Panc1 (cell line): ENCODE measurements around the gene RPS3.

ENCODE experiments used
- POLR2AphosphoS5 ChIP-seq: IDR thresholded peaks from 2 replicates; pipeline ENCODE4 v1.6.1; 2012; ENCODE audit warnings: mild to moderate bottlenecking, low read depth, low read length, moderate library complexity
- SIN3A ChIP-seq: IDR thresholded peaks from 2 replicates; pipeline ENCODE4 v1.6.1; 2012; ENCODE audit warnings: low read depth, mild to moderate bottlenecking, low read length, moderate library complexity, borderline replicate concordance; ENCODE audit not compliant: insufficient read depth
- TF ChIP-seq, protein P1 (sequence below): fragments of 450-650 bp; IDR thresholded peaks from 2 replicates; pipeline ENCODE4 v1.5.1; 2017; ENCODE audit warnings: mild to moderate bottlenecking
- TF ChIP-seq, protein P2 (sequence below), 2 experiments: IDR thresholded peaks; 2 replicates each; pipeline ENCODE4 v1.6.1; 2011 to 2012; ENCODE audit warnings: low read depth in 2 of 2, control low read depth in 1 of 2, low read length in 1 of 2, mild to moderate bottlenecking in 1 of 2, moderate library complexity in 1 of 2; ENCODE audit not compliant: insufficient read depth in 1 of 2

DNA sequence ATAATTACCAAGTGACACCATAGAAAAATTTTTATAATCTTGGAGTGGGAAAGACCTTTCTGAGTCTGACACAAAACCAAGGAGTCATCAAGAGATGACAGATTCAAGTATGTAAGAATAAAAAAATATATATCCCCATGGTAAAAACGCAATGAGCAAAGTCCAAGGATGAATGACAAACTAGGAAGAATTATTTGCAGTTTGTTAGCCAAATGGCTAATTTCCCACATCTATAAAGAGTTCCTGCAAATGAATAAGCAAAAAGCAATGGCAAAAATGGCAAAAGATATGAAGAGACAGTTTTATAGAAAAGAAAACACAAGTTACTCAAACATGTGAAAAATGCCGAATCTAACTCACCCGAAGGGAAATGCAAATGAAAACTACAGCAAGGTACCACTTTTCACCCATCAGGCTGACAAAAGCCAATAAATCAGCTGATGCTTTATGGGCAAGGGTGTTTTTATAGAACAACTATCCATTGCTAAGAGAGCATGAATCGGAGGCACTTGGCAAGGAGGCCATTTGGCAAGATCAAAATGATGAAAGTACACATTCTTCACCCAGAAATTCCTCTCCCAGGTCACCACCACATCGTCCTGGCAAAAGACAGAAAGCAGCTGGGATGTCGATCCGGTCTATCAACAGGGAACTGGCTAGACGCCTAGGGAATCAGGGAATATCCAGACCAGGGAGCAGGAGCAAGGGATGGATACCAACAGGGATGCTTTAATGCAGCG, 54.8 kb downstream of the RPS3 start:
- TF ChIP-seq, protein P1, sequence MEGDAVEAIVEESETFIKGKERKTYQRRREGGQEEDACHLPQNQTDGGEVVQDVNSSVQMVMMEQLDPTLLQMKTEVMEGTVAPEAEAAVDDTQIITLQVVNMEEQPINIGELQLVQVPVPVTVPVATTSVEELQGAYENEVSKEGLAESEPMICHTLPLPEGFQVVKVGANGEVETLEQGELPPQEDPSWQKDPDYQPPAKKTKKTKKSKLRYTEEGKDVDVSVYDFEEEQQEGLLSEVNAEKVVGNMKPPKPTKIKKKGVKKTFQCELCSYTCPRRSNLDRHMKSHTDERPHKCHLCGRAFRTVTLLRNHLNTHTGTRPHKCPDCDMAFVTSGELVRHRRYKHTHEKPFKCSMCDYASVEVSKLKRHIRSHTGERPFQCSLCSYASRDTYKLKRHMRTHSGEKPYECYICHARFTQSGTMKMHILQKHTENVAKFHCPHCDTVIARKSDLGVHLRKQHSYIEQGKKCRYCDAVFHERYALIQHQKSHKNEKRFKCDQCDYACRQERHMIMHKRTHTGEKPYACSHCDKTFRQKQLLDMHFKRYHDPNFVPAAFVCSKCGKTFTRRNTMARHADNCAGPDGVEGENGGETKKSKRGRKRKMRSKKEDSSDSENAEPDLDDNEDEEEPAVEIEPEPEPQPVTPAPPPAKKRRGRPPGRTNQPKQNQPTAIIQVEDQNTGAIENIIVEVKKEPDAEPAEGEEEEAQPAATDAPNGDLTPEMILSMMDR: no peak
- TF ChIP-seq SIN3A: no peak
- TF ChIP-seq, protein P2, sequence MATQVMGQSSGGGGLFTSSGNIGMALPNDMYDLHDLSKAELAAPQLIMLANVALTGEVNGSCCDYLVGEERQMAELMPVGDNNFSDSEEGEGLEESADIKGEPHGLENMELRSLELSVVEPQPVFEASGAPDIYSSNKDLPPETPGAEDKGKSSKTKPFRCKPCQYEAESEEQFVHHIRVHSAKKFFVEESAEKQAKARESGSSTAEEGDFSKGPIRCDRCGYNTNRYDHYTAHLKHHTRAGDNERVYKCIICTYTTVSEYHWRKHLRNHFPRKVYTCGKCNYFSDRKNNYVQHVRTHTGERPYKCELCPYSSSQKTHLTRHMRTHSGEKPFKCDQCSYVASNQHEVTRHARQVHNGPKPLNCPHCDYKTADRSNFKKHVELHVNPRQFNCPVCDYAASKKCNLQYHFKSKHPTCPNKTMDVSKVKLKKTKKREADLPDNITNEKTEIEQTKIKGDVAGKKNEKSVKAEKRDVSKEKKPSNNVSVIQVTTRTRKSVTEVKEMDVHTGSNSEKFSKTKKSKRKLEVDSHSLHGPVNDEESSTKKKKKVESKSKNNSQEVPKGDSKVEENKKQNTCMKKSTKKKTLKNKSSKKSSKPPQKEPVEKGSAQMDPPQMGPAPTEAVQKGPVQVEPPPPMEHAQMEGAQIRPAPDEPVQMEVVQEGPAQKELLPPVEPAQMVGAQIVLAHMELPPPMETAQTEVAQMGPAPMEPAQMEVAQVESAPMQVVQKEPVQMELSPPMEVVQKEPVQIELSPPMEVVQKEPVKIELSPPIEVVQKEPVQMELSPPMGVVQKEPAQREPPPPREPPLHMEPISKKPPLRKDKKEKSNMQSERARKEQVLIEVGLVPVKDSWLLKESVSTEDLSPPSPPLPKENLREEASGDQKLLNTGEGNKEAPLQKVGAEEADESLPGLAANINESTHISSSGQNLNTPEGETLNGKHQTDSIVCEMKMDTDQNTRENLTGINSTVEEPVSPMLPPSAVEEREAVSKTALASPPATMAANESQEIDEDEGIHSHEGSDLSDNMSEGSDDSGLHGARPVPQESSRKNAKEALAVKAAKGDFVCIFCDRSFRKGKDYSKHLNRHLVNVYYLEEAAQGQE (IDR thresholded peaks at IDR 0.05; ENCODE audit: insufficient read depth in 1 of 2, low read depth in 2 of 2, low read length in 1 of 2): no peak
- no peak for TF ChIP-seq POLR2AphosphoS5
